Measurements from ENCODE around the gene UNCX. TPM values are rescaled to one million over a fixed set of nuclear protein-coding genes. Genes with fewer than 3 reads are reported as not detected.

The UNCX gene
- total and polyA plus RNA-seq, 9 of the 15 experiments (the other 6 are each of a cell fraction or from before 2014, with no cell fraction given): not detected

GRCh38 chr7:1227071-1227804, 5.4 kb upstream of the UNCX start:
- Histone ChIP-seq H3K27ac (ENCODE audit: extremely low read depth, low read depth, low read length) (no peak overlapping the region), H4K20me1 (replicated peaks; ENCODE audit: control insufficient read depth, insufficient read depth, low read length) (no peaks in the 10 kb centered on the region; the same call in 1 of the 2 replicates), H3K4me2 (ENCODE audit: insufficient read depth, low read length) (no peak overlapping the region), H2AFZ (ENCODE audit: low read depth, low read length) (no peak overlapping the region), H3K36me3 (ENCODE audit: control insufficient read depth, insufficient read depth, low read length) (no peaks in the 10 kb centered on the region), H3K79me2 (ENCODE audit: control insufficient read depth, insufficient read depth, low read length) (no peaks in the 10 kb centered on the region), H3K4me1 (replicated peaks in 1 of 2; ENCODE audit: control insufficient read depth in 2 of 2, insufficient read depth in 2 of 2, low read length in 2 of 2) (peaks cover 0 to 38% of the 10 kb centered on the region in 2 experiments; a peak in 2 of 5 replicates), H3K9me1 (ENCODE audit: control insufficient read depth, insufficient read depth, low read length) (no peaks in the 10 kb centered on the region), H3K9me3 (replicated peaks; ENCODE audit: control insufficient read depth, insufficient read depth, low read depth, low read length) (no peaks in the 10 kb centered on the region), H3K27me3 (ENCODE audit: control insufficient read depth in 2 of 2, insufficient read depth in 2 of 2, low read length in 2 of 2) (peaks cover 39 to 59% of the 10 kb centered on the region in 2 experiments), H3K9ac (ENCODE audit: insufficient read depth in 1 of 2, low read depth in 2 of 2, low read length in 2 of 2) (peak overlapping the region in 1 of 2 experiments; percentile 9; a peak in 1 of 4 replicates), H3K4me3 (no peak overlapping the region)
- FAIRE-seq: no peak
- intact Hi-C loops (cut with micrococcal nuclease): loop anchor here (10.0 kb wide), 1 partner anchor 138 kb away; no protein-coding TSS in a partner anchor
- 26% methylated on average over 18 of the region's 25 CpGs for WGBS (ENCODE audit: insufficient coverage, low coverage, missing lambda C conversion rate)
- ATAC-seq: no peak
- CTCF ChIA-PET (ENCODE audit: low intra/inter-chr PET ratio): interaction anchor here (0.8 to 3.3 kb wide), 2 partner anchors 205 to 246 kb away, joined by 3 to 13 read pairs; no protein-coding TSS in a partner anchor
- TF ChIP-seq SMARCA4 (IDR thresholded peaks at IDR 0.05): no peak
- TF ChIP-seq TARDBP (IDR thresholded peaks at IDR 0.05): no peak
- no peak for TF ChIP-seq U2AF1 (optimal IDR thresholded peaks at IDR 0.05; ENCODE audit: low read depth, low read length)
- no peak for TF ChIP-seq ERF (CRISPR knock-in tag; IDR thresholded peaks at IDR 0.05)
- TF ChIP-seq MYBL2 (IDR thresholded peaks at IDR 0.05; ENCODE audit: low read depth): no peak
- no peak for TF ChIP-seq MYBL2 (CRISPR knock-in tag; IDR thresholded peaks at IDR 0.05; ENCODE audit: borderline replicate concordance)
- no peak for TF ChIP-seq SUPT5H (IDR thresholded peaks at IDR 0.05)
- no peak for TF ChIP-seq RCOR1 (IDR thresholded peaks at IDR 0.05; ENCODE audit: borderline replicate concordance in 1 of 2, low read depth in 2 of 2, low read length in 2 of 2)
- DNase-seq (ENCODE audit: extremely low read depth in 1 of 4, low spot score in 3 of 4): no peak
- in situ Hi-C loops (cut with MboI): no loop called here
- BruUV-seq (replicated peaks): no TSS peak
- POLR2A ChIA-PET: interaction anchor here (0.5 to 1.2 kb wide), 2 partner anchors 11 to 239 kb away, joined by 3 to 5 read pairs; no protein-coding TSS in a partner anchor
